ENCODE data around the gene TGIF1. TPM values are rescaled to one million over a fixed set of nuclear protein-coding genes. Genes with fewer than 3 reads are reported as not detected.
"Not testable (repeated sequence)": the region's sequence is repeated elsewhere in the genome, so short reads cannot be mapped to it uniquely, and the experiment has no call there.

TGIF1 gene
- total RNA-seq, 2 experiments from 2014 or later, result 8.2 to 8.7 TPM

DNA sequence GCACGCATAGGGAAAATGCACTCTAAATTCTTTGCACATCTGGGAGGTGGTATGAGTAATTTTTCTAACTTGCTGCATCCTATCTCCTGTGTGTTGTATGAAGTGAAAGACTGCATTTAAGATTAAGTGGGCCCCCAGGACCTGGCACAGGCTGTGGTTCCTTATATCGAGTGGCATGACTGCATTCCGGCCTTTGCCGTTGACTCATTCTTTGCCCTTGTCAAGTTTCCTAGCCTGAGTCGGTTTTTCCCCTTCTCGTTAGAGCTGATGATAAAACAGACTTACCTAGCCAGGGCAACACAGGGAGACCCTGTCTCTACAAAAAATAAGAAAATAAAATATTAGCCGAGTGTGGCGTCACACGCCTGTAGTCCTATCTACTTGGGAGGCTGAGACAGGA lies 37.4 kb upstream of the TGIF1 start:
- H3K27ac Mint-ChIP-seq; POLR2A ChIA-PET; H3K9me3 Mint-ChIP-seq (ENCODE audit: insufficient read depth); ATAC-seq; H3K27me3 Mint-ChIP-seq (ENCODE audit: low read depth); DNase-seq; H3K4me3 Mint-ChIP-seq; H3K36me3 Mint-ChIP-seq (ENCODE audit: low read depth): not testable (repeated sequence)
- H3K4me1 Mint-ChIP-seq (ENCODE audit: low read depth), result peaks cover 10% of the 10 kb centered on the region
- CTCF ChIA-PET, result interaction anchor here (1.2 kb wide), 1 partner anchor 254 kb away, joined by 3 read pairs; no protein-coding TSS in a partner anchor

DNA sequence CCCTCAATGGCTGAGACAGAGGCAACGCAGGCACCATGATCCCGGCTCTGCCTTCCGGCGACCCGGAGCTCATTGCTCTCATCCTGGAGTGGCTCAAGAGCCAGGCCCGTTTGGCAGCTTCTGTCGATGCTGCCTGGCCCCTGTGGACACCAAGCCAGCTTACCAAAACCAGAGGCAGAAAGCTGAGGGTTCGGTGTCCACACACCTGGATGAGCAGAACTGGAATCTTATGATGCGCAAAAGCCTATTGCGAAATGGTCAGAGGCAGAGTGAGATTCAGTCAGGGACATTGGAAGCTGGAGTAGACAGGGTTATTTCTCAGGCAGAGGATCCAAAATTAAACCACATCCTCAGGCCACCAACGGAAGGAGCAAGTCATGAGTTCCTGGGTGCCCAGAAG lies 34.9 kb upstream of the TGIF1 start:
- peaks cover 10% of the 10 kb centered on the region for H3K4me1 Mint-ChIP-seq (ENCODE audit: low read depth)
- CTCF ChIA-PET, result no interaction called here
- no peak overlapping the region for H3K27ac Mint-ChIP-seq
- ATAC-seq (no peak), DNase-seq (no peak)
- no peak overlapping the region for H3K4me3 Mint-ChIP-seq
- no peaks in the 10 kb centered on the region for H3K36me3 Mint-ChIP-seq (ENCODE audit: low read depth)
- no peaks in the 10 kb centered on the region for H3K27me3 Mint-ChIP-seq (ENCODE audit: low read depth)
- H3K9me3 Mint-ChIP-seq (ENCODE audit: insufficient read depth), result no peaks in the 10 kb centered on the region
- POLR2A ChIA-PET, result no interaction called here

DNA sequence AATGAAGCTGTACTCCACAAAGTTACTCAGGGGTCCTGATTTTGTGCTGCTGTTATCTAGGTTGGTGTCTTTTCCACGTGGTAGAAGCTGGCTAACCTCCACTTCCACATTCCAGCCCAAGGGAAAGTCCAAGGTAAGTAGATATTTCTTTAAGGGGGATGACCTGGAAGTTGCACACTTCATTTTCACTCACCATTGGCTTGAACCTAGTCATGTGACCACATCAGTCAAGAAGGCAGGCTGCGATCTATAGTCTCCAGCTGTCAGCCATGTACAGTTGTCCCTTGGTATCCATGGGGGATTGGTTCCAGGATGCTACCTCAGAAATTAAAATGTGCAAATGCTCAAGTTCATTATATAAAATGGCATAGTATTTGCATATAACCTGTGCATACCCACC lies 31.9 kb upstream of the TGIF1 start:
- ATAC-seq (no peak), DNase-seq (no peak)
- Mint-ChIP-seq H3K9me3 (ENCODE audit: insufficient read depth) (no peaks in the 10 kb centered on the region), H3K4me1 (ENCODE audit: low read depth) (no peaks in the 10 kb centered on the region), H3K4me3 (no peak overlapping the region), H3K36me3 (ENCODE audit: low read depth) (no peaks in the 10 kb centered on the region), H3K27ac (no peak overlapping the region), H3K27me3 (ENCODE audit: low read depth) (no peaks in the 10 kb centered on the region)
- ChIA-PET CTCF (no interaction called here), POLR2A (no interaction called here)

DNA sequence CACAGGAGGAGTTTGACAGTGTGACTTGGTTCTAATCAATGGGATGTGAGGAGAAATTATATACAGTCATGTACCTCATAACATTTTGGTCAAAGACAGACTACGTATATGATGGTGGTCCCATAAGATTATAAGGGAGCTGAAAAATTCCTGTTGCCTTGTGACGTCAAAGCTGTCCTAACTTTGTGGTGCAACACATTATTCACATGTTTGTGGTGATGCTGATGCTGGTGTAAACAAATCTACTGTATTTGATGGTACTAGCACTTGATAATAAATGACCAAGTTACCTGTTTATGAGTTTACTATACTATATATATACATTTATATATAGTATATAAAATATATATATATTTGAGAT lies 29.1 kb upstream of the TGIF1 start:
- POLR2A ChIA-PET, result no interaction called here
- H3K27ac Mint-ChIP-seq, result no peak overlapping the region
- no peak for DNase-seq
- H3K4me1 Mint-ChIP-seq (ENCODE audit: low read depth), result no peaks in the 10 kb centered on the region
- no peak overlapping the region for H3K4me3 Mint-ChIP-seq
- ATAC-seq, result no peak
- CTCF ChIA-PET, result no interaction called here
- no peaks in the 10 kb centered on the region for H3K36me3 Mint-ChIP-seq (ENCODE audit: low read depth)
- H3K27me3 Mint-ChIP-seq (ENCODE audit: low read depth), result no peaks in the 10 kb centered on the region
- no peaks in the 10 kb centered on the region for H3K9me3 Mint-ChIP-seq (ENCODE audit: insufficient read depth)

DNA sequence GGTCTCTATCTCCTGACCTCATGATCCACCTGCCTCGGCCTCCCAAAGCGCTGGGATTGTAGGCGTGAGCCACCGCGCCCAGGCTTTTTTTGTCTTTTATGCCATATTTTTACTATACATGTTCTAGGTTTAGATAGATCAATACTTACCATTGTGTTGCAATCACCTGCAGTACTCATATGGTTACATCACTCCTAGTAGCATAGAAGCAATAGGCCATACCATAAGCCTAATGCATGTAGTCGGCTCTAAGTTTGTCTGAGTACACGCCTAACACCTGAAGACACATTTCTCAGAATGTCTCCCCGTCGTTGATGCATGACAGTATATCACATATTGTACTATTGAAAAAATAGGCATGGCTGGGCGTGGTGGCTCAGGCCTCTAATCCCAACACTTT lies 27.1 kb upstream of the TGIF1 start:
- CTCF ChIA-PET, result no interaction called here
- POLR2A ChIA-PET, result no interaction called here
- Mint-ChIP-seq H3K9me3 (ENCODE audit: insufficient read depth) (no peaks in the 10 kb centered on the region), H3K27me3 (ENCODE audit: low read depth) (no peaks in the 10 kb centered on the region), H3K4me1 (ENCODE audit: low read depth) (no peaks in the 10 kb centered on the region), H3K27ac (no peak overlapping the region), H3K4me3 (no peak overlapping the region), H3K36me3 (ENCODE audit: low read depth) (no peaks in the 10 kb centered on the region)
- DNase-seq (no peak), ATAC-seq (no peak)

DNA sequence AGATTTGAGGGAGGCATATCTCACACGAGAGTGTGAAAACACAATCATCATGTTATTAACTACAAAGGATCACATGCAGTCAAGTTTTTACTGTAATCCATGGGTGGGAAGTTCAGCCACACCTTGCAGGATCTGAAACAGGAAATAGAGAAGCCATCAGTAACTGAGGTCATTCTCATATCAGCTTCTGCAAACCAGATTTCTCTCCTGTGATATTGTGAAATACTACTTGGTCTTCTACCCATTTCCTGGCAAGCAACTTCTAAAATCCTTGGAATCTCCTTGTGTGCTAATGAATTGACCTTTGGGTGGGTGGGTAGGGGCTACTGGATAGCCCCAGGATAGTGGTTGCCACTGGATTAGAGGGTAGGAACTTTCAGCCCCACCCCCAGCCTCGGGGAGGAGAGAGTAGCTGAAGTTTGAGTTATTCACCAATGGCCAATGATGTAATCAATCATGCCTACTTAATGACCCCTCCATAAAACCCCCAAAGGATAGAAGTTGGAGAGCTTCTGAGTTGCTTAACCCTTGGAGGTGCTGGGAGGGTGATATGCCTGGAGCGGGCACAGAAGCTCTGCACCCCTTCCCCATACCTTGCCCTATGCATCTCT lies 25.6 kb upstream of the TGIF1 start:
- H3K4me1 Mint-ChIP-seq (ENCODE audit: low read depth), result no peaks in the 10 kb centered on the region
- ChIA-PET CTCF (interaction anchor here (0.7 kb wide), 1 partner anchor 126 kb away, joined by 3 read pairs; no protein-coding TSS in a partner anchor), POLR2A (interaction anchor here (0.6 kb wide), 1 partner anchor 35 kb away, joined by 4 read pairs; no protein-coding TSS in a partner anchor)
- H3K36me3 Mint-ChIP-seq (ENCODE audit: low read depth), result no peaks in the 10 kb centered on the region
- no peak overlapping the region for H3K27ac Mint-ChIP-seq
- ATAC-seq, result no peak
- no peak for DNase-seq
- no peaks in the 10 kb centered on the region for H3K9me3 Mint-ChIP-seq (ENCODE audit: insufficient read depth)
- H3K27me3 Mint-ChIP-seq (ENCODE audit: low read depth), result no peaks in the 10 kb centered on the region
- H3K4me3 Mint-ChIP-seq, result no peak overlapping the region

DNA sequence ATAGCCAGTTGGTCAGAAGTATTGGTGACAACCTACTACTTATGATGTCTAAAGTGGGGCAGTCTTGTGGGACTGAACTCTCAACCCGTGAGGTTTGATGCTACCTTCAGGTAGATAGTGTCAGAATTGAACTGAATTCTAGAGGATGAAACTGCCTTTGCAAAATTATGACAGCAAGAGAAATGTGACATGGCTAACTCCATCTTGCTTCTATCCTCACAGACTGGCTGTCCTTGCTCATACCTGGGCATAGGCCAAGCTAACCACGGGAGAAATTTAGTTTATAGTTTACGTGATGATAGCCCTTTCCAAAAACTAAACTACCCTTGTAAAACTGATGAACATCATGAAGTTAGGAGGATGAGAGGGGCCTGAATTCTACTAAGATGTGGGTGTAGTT lies 24.9 kb upstream of the TGIF1 start:
- H3K9me3 Mint-ChIP-seq (ENCODE audit: insufficient read depth), result no peaks in the 10 kb centered on the region
- POLR2A ChIA-PET, result no interaction called here
- no peaks in the 10 kb centered on the region for H3K36me3 Mint-ChIP-seq (ENCODE audit: low read depth)
- no peaks in the 10 kb centered on the region for H3K4me1 Mint-ChIP-seq (ENCODE audit: low read depth)
- no peaks in the 10 kb centered on the region for H3K27me3 Mint-ChIP-seq (ENCODE audit: low read depth)
- no peak for ATAC-seq
- no peak overlapping the region for H3K4me3 Mint-ChIP-seq
- DNase-seq, result no peak
- CTCF ChIA-PET, result no interaction called here
- H3K27ac Mint-ChIP-seq, result no peak overlapping the region

DNA sequence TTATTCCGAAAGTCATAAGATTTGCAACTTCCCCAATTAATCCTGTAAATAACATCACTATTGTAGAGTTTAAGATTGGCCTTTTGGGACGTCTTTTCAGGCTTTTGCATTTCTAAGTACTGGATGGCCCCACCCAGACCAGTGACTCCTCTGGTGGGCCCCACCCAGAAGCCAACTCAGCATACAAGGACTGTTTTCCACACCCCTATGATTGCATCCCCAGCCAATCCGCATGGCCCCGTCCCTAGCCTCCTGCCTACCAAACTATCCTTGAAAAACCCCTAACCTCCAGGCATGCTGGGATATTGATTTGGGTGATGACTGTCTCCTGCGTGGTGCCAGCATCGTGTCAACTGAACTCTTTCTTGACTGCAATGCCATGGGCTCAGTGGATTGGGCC lies 24.5 kb upstream of the TGIF1 start:
- POLR2A ChIA-PET, result no interaction called here
- Mint-ChIP-seq H3K9me3 (ENCODE audit: insufficient read depth) (no peaks in the 10 kb centered on the region), H3K27me3 (ENCODE audit: low read depth) (no peaks in the 10 kb centered on the region), H3K4me3 (no peak overlapping the region), H3K36me3 (ENCODE audit: low read depth) (no peaks in the 10 kb centered on the region), H3K4me1 (ENCODE audit: low read depth) (no peaks in the 10 kb centered on the region), H3K27ac (no peak overlapping the region)
- DNase-seq (no peak), ATAC-seq (no peak)
- CTCF ChIA-PET, result no interaction called here

DNA sequence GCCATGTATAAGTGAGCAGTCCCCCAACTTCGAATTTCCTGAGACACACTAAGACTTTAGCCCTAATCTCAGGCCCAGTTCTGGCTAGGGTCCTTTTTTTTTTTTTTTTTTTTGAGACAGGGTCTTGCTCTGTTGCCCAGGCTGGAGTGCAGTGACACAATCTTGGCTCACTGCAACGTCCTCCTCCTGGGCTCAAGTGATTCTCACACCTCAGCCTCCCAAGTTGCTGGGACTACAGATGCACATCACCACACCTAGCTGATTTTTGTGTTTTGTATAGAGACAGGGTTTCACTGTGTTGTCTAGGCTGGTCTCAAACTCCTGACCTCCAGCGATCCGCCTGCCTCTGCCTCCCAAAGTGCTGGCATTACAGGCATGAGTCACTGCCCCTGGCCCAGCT lies 23.9 kb upstream of the TGIF1 start:
- CTCF ChIA-PET, result interaction anchor here (1.0 kb wide), 1 partner anchor 160 kb away, joined by 3 read pairs; no protein-coding TSS in a partner anchor
- ATAC-seq, result no peak
- H3K27me3 Mint-ChIP-seq (ENCODE audit: low read depth), result no peaks in the 10 kb centered on the region
- no peak for DNase-seq
- H3K9me3 Mint-ChIP-seq (ENCODE audit: insufficient read depth), result no peaks in the 10 kb centered on the region
- no peak overlapping the region for H3K4me3 Mint-ChIP-seq
- no peak overlapping the region for H3K27ac Mint-ChIP-seq
- POLR2A ChIA-PET, result no interaction called here
- H3K4me1 Mint-ChIP-seq (ENCODE audit: low read depth), result no peaks in the 10 kb centered on the region
- no peaks in the 10 kb centered on the region for H3K36me3 Mint-ChIP-seq (ENCODE audit: low read depth)

DNA sequence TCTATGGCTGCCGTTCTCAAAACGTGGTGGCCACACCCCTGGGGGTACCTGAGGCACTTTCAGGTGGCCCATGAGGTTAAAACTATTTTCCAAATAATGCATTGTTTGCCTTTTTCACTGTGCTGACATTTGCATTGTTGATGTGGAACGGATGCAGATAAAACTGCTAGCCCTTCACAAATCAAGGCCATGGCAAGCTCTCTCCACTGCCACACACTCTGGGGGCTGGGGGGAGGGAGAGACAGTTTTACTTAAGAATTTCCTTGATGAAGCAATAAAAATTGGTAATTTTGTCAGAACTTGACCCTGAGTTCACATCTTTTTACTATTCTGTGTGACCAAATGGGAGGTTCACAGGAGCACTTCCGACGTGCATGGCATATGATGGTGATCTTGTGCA lies 22.0 kb upstream of the TGIF1 start:
- ATAC-seq, result no peak
- no peak overlapping the region for H3K4me3 Mint-ChIP-seq
- POLR2A ChIA-PET, result no interaction called here
- no peak overlapping the region for H3K27ac Mint-ChIP-seq
- no peak for DNase-seq
- no peaks in the 10 kb centered on the region for H3K9me3 Mint-ChIP-seq (ENCODE audit: insufficient read depth)
- no peaks in the 10 kb centered on the region for H3K27me3 Mint-ChIP-seq (ENCODE audit: low read depth)
- H3K4me1 Mint-ChIP-seq (ENCODE audit: low read depth), result no peaks in the 10 kb centered on the region
- H3K36me3 Mint-ChIP-seq (ENCODE audit: low read depth), result no peaks in the 10 kb centered on the region
- CTCF ChIA-PET, result no interaction called here

DNA sequence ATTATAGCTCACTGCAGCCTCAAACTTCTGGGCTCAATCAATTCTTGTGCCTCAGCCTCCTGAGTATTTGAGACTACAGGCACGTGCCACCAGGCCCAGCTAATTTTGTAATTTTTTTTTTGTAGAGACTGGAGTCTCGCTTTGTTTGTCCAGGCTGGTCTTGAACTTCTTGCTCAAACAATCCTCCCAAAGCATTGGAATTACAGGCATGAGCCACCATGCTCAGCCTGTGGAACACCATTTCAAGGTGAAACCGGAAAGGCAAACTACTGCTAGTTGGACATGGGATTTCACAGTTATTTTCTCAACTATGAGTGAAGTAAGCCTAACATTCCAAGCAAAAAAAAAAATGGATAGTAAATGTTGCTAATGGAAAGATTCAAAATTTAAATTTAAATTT lies 20.9 kb upstream of the TGIF1 start:
- H3K4me3 Mint-ChIP-seq, result no peak overlapping the region
- POLR2A ChIA-PET, result no interaction called here
- H3K27me3 Mint-ChIP-seq (ENCODE audit: low read depth), result no peaks in the 10 kb centered on the region
- H3K36me3 Mint-ChIP-seq (ENCODE audit: low read depth), result no peaks in the 10 kb centered on the region
- H3K9me3 Mint-ChIP-seq (ENCODE audit: insufficient read depth), result no peaks in the 10 kb centered on the region
- no peak overlapping the region for H3K27ac Mint-ChIP-seq
- CTCF ChIA-PET, result no interaction called here
- no peak for DNase-seq
- no peak for ATAC-seq
- no peaks in the 10 kb centered on the region for H3K4me1 Mint-ChIP-seq (ENCODE audit: low read depth)

DNA sequence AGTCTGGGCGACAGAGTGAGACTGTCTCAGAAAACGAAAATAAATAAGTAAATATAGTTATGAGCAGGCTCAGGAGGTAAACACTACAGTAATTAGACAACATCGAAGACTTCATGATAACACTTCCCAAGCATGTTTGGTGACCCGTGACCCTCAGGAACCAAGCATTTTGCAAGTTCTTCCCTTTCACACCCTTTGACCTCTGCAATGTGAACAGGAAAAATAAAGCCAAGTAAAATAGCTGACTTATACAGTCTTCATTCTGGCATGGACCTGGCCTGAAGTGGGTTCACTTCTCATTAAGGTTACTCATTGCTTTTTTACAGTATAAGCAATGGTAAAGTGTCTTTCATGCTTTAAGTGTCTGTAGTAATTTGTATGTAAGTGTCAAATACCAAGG lies 15.3 kb upstream of the TGIF1 start:
- POLR2A ChIA-PET, result no interaction called here
- CTCF ChIA-PET, result interaction anchor here (1.3 kb wide), 1 partner anchor 231 kb away, joined by 3 read pairs; no protein-coding TSS in a partner anchor
- no peak overlapping the region for H3K4me3 Mint-ChIP-seq
- no peak for DNase-seq
- ATAC-seq, result no peak
- no peak overlapping the region for H3K27ac Mint-ChIP-seq
- H3K27me3 Mint-ChIP-seq (ENCODE audit: low read depth), result no peaks in the 10 kb centered on the region
- no peaks in the 10 kb centered on the region for H3K4me1 Mint-ChIP-seq (ENCODE audit: low read depth)
- H3K9me3 Mint-ChIP-seq (ENCODE audit: insufficient read depth), result no peaks in the 10 kb centered on the region
- no peaks in the 10 kb centered on the region for H3K36me3 Mint-ChIP-seq (ENCODE audit: low read depth)

DNA sequence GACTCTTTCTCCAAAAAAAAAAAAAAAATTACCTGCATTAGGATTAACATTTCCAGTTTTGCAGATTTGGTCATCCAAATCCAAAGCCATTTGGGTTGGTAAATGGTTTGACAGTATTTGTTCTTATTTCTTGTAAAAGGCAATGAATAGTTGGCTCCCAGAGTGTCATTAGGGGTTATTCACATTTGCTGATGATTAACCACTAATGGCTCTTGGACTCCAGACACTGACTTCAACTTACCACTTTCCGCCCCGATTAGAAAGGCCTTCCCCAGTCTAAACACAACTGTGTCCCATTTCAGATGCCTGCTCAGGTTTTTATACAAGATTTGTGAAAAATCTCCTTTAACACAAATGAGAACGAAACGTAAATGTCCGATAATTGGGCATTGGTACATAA lies 9.6 kb upstream of the TGIF1 start:
- DNase-seq, result no peak
- ChIA-PET CTCF (no interaction called here), POLR2A (no interaction called here)
- Mint-ChIP-seq H3K27ac (no peak overlapping the region), H3K4me3 (no peak overlapping the region), H3K36me3 (ENCODE audit: low read depth) (no peaks in the 10 kb centered on the region), H3K27me3 (ENCODE audit: low read depth) (peaks cover 12% of the 10 kb centered on the region), H3K4me1 (ENCODE audit: low read depth) (no peaks in the 10 kb centered on the region), H3K9me3 (ENCODE audit: insufficient read depth) (no peaks in the 10 kb centered on the region)
- no peak for ATAC-seq

All from activated CD8-positive, alpha-beta T cell treated with anti-CD3 and anti-CD28 coated beads, Interleukin-2, amount 10 ng/mL, durations not matched to agents 7 days and 5 days (primary cell).